LNCAP (cell line): ENCODE data around the gene CACNG4.

ENCODE experiments used
- TF ChIP-seq, protein P1 (sequence below): fragments of 450-650 bp; IDR thresholded peaks from 2 replicates; pipeline ENCODE4 v1.5.1; 2017; ENCODE audit warnings: mild to moderate bottlenecking

Gene CACNG4

GRCh38 chr17:66923886-66924285, 40.6 kb upstream of the CACNG4 start:
- TF ChIP-seq, protein P1, sequence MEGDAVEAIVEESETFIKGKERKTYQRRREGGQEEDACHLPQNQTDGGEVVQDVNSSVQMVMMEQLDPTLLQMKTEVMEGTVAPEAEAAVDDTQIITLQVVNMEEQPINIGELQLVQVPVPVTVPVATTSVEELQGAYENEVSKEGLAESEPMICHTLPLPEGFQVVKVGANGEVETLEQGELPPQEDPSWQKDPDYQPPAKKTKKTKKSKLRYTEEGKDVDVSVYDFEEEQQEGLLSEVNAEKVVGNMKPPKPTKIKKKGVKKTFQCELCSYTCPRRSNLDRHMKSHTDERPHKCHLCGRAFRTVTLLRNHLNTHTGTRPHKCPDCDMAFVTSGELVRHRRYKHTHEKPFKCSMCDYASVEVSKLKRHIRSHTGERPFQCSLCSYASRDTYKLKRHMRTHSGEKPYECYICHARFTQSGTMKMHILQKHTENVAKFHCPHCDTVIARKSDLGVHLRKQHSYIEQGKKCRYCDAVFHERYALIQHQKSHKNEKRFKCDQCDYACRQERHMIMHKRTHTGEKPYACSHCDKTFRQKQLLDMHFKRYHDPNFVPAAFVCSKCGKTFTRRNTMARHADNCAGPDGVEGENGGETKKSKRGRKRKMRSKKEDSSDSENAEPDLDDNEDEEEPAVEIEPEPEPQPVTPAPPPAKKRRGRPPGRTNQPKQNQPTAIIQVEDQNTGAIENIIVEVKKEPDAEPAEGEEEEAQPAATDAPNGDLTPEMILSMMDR: no peak

DNA sequence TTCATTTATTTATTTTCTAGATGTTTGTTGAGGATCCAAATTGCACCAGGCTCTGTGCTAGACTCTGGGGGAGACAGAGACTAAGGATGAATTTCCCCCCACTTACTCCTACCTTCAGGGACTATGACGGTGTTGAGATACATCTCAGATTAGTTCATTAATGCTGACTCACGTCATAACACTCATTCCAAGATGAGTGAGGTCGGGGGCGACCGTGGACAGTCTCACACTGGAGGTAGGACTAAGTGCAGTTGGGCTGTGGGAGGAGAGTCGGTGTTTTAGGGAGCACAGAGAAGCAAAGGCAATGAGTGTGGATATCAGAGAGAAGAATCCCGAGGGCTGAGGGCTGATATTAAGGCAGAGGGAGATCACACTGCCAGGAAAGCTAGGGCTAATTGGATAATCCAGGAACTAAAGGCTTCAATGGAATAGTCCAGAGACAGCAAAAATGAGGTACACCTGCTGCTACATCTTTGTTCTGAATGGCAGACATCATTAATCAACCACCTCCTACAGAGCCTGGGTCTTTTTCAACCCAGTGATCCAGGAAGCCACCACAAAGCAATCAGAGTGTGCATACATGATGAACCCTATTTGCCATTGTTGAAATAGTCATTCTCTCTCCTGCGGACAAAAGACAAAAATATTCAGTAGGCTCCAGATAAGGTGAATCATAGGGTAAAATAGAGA, 38.6 kb upstream of the CACNG4 start:
- TF ChIP-seq, protein P1: no peak

DNA sequence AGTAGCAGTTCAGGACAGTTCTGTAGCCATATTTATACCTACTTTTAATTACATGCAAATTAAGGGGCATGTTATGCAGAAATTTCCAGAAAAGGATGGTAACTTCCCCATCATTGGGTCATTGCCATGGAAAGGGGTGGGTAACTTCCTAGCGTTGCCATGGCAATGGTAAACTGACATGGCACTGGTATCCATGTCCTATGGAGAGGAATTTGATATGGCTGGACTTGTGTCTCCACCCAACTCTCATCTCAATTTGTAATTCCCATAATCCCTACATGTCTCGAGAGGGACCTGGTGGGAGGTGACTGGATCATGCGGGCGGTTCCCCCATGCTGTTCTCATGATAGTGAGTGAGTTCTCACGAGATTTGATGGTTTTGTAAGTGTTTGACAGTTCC, 35.6 kb upstream of the CACNG4 start:
- TF ChIP-seq, protein P1: no peak

DNA sequence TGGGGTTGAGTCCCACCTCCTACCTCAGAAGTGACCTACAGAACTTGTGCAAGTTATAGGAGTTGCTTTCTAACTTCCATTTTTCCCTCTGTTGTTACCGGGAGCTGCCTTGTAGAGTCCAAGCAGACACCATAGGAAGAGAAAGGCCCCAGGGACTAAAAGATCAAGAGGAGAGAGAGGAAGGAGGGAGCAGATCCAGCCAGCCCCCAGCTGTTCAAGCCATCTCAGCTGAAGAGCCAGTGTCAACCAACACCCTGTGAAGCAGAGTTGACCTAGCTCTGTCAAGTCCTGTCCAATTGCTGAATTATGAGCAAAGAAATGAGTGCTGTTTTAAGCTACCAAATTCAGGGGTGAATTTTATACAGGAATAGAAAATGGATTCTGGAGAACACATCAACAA, 34.9 kb upstream of the CACNG4 start:
- TF ChIP-seq, protein P1: no peak

DNA sequence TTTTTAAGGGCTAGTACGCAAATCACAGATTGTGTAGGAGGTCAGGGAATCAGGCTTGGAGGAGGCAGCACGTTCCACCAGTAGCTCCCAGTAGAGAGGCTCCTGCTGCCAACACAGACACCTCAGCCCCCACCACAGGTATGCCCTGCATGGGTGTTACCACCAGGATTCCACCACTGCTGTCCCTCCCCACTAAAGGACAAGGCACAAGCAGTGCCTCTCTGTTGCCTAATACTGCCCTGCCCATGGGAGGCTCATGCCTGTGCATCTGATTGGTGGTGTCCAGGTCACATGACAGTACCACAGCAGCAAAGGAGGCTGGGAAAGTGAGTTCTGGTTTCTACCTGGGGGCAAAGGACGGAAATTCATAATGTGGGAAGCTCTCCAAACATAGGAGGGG, 33.6 kb upstream of the CACNG4 start:
- TF ChIP-seq, protein P1: no peak

GRCh38 chr17:66932311-66932710, 32.2 kb upstream of the CACNG4 start:
- TF ChIP-seq, protein P1: no peak

DNA sequence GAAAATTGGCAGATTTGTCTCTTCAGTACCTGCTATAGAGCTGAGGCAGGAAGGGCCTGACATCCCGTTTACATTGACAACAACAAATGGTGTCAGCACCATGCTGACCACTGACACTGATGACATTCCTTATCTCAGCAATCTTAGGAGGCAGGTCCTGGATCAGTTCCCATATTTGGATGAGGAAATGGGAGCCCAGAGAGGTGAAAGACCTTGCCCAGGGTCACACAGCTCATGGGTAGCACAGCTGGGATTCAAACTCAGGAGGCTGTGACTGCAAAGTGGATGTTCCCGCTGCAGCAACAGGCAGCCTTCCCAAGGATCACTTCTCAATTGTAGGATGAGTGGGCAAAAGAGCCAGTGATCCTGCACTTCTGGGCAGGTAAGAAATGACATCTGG, 30.5 kb upstream of the CACNG4 start:
- TF ChIP-seq, protein P1: no peak

DNA sequence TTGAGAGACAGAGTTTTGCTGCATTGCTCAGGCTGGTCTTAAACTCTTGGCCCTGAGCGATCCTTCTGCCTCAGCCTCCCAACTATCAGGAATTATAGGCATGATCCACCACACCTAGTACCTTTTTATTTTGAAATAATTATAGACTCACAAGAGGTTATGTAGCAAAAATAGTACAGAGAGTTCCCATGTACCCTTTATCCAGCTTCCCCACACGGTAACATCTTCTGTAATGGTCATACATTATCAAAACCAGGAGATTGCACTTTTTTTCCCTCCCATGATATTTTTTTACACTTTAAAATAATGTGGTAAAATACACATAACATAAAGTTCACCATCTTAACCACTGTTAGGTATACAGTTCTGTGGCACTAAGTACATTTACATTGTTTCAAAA, 28.8 kb upstream of the CACNG4 start:
- TF ChIP-seq, protein P1: no peak
